GM21723 (cell line): Measurements from ENCODE around the gene CASP12.
A peak's percentile ranks its signal among the peaks of the same experiment; 100 is the strongest.

Source experiments
- ATAC-seq: cut with Tn5 transposase; IDR thresholded peaks from one replicate; pipeline ENCODE4 v1.9.1; 2021; ENCODE audit warnings: mild to moderate bottlenecking, moderate library complexity; ENCODE audit not compliant: unreplicated experiment

CASP12 gene

DNA sequence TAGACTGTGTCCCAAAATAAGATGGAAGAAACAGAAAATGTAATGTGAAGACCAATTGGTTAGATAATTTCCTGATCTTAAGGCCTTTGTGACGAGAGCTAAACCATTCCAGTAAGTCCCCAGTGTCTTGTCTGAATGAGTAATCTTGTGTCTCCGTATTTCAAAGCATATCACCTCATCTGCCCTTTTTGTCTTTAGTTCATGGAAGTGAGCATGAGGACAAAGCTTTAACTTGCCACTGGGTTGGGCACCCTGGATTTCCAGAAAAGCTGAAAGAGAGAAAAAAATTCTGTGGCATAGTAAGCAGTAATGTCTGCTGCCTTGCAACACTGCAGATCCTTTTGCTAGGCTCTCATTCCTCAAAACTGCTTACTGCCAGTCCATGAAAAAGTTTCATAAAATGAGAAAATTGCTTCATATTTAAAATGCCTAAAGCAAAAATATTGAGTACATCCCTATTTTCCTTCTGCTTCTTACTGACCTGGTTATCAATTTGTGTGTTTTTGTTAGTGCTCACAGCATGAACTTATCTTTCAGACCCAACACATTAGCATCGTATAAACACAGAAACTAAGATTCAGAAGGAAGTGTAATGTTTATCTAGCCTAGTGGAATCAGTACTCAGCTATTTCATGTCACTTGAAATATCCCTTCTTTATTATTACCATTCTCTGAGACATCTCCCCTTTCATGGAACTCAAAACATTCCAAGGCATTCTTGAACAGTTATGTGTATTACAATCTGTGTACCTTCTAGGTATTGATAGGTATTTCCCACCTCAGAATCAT, 5.3 kb downstream of the CASP12 start:
- no peak for ATAC-seq

DNA sequence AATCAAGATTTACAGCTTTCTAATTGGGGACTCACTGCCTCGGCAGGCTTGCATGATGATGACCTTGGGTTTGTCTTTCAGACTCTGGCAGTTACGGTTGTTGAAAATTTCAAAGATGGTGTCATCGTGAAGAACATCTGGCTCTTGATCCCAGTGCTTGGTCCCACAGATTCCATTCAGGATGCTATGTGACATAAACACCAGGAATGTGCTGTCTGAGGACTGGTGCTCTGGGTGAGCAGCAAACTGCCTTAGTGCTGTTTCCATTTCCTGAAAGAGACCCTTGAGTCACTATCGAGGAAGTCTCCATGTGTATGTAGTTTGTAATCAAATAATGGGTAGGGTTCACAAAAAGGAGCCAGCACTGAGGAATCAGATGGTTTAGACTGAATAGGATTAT, 7.1 kb downstream of the CASP12 start:
- ATAC-seq: no peak

DNA sequence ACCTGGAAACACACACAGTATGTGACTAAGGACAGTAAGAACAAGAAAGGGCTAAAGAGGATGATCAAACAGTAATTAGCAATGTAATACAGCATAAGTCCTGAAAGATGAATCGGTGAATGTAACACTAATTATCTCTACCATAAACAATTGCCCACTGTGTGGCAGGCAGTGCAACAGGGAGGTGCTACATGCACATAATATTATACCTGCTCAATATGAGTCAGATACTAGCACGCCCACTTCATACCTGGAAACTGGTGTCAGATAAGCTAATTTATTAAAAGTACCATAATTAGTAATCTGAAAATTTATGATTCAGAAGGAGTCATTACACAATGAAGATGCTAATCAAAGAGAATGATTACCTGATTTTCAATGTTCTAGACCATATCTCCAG, 14.9 kb downstream of the CASP12 start:
- ATAC-seq: no peak

DNA sequence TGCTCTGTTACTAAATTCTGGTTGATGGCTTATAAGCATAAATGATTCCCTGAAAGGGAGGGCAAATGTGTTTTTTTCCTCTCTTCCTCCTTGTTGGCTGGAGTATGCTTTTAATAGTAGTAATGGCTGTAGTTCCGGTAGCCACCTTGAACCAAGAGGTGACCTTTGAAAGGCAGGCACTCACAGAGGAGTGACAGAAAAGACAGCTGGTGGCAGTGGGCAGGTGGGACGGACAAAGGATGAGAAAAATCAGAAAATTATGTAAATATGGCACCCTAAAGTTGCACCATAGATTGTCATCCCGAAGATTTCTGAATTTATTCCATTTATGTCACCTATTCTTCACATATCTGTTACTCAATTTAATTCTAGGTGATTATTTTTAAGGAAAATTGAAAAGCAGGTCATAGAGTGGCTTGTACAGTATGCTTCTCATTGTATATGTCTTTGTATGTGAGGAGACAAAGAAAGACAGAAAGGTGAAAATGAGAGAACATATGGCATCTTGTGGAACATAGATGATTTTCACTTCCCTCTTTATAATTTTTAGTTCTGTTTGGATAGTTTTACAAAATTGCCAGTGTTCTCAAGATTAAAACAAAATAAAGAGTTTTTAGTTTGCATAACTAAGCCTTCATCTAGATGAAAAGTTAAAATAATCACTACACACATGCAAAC, 17.0 kb downstream of the CASP12 start:
- ATAC-seq: peak; percentile 81

DNA sequence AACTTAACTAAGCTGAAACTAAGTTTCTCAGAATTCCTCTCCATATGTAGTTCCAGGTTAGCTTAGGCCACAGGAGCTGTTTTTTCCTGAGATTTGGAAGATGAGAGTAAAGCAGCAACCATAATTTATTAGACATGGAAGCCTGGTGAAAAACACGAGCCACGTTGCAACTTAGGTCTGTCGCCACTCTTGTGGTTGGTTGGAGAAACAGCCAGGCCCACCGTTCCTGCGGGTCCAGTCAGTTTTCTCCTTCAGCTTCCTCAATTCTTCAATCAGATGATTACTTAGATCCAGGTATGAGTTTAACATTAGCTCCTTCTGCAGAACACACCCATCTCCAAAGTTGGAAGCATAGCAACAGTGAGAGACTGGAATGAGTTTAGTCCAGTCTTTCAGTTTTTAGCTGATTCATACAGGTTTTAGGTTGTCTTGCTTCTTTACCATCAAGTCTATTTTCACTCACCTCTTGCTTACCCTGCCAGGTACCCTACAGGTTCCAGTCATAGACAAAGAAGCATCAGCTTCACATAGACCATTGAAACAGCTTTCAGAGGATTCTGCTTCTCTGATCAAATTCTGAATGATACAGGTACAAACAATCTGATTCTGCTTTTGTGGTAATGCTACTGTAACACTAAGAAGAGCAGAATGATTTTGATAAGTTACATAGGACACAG, 18.6 kb downstream of the CASP12 start:
- ATAC-seq: no peak

DNA sequence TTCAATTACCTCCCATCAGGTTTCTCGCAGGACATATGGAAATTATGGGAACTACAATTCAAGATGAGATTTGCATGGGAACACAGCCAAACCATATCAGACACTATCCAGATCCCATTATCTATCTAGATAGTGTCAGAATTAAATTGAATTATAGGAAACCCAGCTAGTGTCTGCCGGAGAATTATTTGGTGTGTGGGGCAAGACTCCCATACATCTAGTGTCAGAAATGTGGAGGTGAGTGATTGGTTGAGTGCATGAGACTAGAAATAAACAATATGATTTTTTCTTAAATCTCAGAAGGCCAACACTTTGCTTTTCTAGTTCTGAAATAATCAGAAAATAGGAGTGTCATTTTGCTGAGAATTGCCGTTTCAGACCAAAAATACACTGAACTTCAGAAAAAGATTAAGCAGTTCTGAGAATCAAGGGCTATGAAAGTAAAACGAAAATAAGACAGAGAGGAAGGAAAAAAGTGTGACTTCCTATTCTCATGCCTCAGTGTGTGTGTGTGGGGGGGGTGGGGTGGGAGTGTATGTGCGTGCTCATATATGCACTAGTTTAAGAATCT, 21.3 kb downstream of the CASP12 start:
- ATAC-seq: peak; percentile 58

DNA sequence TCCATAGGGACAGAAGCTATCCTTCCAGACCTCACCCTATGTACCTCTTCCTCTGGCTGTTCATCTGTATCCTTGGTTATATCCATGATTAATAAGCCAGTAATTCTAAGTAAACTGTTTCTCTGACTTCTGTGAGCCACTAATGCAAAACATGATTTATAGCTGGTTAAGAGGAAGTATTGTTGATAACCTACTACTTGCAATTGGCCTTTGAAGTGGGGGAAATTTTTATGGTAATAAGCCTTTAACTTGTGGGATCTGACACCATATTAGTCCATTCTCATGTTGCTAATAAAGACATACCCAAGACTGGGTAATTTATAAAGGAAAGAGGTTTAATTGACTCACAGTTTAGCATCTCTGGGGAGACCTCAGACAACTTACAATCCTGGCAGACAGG, 21.9 kb downstream of the CASP12 start:
- no peak for ATAC-seq

DNA sequence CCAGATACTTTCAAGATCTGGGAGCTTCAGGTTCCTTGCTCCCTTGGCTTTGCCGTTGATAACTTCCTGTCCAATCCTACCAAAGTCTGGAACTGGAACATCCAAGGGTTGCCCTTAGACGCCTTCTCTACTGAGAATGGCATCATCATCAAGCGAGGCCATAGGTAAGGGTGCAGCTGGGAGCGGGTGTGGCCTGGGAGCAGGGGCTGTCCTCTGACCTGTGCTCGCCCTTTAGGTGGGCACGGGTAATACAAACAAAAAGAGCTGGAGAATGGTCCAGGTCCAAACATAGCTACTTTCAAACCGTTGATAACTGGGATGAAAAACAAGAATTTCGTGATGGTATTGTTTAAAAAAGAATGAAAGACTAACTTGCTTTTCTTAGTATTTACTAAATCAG, 25.0 kb downstream of the CASP12 start:
- no peak for ATAC-seq

DNA sequence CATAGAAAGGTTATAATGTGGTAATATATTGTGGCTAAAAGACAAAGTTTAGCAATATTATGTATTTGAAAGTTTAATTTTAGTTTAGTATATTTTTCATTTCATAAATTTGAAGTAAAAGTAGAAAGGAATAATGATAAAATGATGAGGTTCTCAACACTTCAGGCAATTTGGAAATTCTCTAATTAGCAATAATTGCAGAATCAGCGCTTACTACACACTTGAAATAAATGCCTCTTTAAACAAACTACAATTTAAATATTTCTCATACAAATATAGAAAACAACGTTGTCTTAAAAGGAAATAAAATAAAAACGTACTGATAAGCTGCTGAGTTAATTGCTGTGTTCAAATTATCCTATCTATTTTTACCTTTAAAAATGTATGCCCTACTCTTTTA, 25.9 kb downstream of the CASP12 start:
- no peak for ATAC-seq

DNA sequence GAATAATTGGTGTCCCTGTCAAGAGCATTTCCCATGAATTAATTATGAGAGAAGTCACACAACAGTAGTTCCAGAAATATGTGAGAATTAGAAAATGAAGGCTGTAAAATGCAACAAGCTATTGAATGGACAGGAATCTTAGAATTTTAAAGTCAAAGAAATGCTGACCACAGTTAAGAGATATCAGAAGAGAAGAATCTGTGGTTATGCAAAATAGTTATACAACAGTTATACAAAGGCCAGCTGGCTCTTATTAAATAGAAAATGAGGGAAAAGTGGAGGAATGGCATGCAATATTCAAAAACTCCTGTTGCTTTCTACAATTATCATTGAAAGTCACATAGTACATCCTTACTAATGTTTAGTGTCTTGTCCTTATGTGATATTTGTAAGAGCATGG, 27.4 kb downstream of the CASP12 start:
- ATAC-seq: no peak

DNA sequence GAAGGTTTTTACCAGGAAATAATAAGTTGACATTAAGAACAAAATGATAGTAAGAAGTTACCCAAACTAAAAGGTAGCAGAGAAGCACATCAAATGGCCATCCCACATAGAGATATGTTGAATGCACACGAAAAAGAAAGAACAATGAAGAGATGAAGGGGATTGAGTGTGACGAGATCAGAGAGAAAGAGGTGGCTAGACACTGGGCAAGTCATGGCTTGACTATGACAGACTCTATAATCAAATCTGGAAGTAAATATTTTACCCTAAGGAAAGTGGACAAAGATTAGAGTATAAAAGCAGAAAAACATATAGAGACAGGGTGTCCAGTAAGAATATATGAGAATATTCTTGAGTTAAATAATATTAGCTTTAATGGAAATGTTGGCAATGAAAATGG, 31.4 kb downstream of the CASP12 start:
- no peak for ATAC-seq

DNA sequence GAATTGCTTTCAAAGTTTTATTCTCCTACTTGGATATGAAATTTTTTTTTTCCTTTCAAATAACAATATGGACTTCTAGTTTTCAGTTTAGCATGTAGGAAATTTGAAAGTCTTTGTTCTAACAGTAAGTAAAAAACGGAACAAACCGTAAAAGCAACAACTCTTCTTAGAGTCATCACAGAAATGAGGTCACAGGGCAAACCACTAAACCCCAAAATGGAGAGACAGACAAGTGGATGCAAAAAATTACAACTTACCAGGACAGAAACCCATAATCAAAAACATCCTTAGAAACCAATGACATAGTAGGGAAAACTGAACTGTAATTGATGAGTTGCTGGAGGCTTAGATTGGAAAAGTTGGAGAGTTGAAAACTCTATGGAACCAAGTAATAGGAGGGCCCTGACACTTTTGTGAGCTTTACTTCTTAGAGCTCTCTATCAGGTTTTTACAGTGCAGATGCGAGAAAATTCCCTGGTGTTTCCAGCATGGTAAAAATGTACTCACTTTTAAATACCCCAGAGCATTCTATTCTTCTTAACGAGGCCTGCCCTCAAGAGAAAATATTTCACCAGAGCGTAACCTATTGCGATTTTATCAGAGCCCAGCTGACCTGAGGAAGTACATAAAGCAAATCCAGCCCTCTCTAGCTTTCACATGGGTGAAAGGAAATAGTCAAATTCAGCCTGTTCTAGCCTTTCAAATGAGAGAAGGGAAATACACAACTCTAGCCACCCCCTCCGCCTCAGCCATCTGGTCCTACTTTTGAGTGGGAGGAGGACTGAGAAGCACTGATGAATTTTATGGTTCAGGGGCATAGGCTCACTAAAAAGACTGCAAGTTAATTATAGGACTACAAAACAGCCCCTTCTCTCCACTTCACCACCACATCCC, 39.1 kb downstream of the CASP12 start:
- ATAC-seq: peak; percentile 80

DNA sequence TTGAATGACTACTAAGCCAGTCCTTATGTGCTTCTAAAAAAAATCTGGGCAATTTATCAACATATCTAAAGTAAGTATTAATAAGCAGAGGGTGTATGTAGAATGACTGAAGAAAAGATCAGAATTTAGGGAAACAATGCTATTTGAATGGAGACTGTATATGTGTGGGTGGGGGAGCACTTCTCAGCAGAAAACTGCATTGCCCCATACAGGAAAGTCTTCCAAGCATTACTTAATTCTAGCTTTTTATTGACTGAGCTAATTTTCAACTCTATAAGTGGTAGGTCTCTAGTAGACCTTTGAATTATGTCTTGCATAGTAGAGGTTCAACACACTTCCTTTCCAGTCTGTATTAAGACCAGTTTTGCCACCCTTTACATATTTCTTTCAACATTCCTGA, 41.7 kb downstream of the CASP12 start:
- ATAC-seq: no peak

DNA sequence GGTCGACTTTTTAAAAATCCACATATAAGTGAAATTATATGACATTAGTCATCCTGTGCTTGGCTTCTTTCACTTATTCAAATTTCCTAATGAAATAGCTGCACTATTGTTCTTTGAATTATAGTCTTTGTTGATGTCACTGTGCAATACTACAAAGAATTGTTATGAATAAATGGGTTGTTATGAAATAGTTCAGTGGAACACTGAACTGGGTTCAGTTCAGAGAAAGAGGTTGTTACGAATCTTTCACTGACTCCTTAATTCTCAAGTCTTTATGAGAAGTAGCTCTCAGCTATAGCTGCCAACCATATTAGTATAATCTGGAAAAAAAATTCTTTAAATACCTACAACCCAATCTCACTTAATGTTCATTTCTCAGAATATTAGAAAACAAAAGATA, 42.3 kb downstream of the CASP12 start:
- ATAC-seq: no peak

DNA sequence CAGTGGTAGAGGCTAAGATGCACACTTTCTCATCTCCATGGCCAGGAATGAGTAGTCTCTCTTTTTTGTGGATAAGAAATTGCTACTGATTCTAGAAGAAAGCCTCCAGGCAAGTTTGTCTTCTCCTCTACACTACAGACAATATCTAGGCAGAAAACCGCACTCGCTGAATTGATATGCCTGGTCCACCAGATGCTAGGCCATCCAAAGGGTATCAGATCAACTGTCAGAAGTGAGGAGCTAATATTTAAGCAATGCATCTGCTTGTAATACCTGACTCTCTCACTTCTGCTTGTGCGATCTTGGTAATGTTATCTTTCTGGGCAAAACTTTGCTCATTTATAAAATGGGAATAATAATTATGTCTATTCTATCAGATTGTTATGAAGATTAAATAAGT, 45.0 kb downstream of the CASP12 start:
- no peak for ATAC-seq

DNA sequence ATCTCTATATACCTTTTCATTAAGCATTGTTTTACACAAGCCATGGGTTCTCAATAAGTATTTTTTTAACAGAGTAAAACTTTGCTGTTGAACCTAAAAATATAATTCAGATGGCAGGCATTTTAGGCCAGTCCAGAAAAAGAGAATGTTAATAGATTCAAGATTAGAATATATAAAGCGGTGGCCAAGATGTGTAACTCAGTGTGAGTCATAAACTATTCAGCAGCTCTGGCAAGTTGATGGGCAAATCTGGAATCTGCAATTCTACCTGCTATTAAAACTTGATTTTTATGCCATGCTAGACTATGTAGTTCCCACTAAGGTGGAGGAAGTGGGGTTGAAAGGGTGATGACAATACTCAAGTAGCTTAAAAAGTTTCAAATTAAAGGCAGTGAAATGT, 45.4 kb downstream of the CASP12 start:
- no peak for ATAC-seq

DNA sequence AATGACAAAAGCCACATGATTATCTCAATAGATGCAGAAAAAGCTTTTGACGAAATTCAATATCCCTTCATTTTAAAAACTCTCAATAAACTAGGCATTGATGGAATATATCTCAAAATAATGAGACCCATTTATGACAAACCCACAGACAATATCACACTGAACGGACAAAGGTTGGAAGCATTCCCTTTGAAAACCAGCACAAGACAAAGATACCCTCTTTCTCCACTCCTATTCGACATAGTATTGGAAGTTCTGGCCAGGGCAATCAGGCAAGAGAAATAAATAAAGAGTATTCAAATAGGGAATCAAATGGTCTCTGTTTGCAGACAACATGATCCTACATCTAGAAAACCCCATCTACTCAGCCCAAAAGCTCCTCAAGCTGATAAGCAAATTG, 52.0 kb downstream of the CASP12 start:
- ATAC-seq: no peak

DNA sequence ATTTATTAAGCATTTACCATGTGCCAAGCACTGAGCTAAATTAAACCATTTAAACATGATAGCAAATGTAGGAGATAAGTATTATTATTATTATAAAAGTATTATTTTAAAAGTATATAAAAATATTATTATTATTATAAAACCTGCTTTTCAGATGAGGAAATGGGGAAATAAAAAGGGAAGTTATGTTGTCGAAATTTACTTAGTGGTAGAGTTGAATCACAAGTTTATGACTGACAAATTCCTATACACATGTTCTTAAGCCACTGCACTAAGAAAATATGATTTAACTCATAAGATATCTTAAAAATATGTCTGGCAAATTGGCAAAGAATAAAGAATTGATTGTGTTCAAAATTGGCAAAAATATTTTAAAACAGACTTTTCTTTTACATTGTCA, 53.8 kb downstream of the CASP12 start:
- ATAC-seq: no peak

DNA sequence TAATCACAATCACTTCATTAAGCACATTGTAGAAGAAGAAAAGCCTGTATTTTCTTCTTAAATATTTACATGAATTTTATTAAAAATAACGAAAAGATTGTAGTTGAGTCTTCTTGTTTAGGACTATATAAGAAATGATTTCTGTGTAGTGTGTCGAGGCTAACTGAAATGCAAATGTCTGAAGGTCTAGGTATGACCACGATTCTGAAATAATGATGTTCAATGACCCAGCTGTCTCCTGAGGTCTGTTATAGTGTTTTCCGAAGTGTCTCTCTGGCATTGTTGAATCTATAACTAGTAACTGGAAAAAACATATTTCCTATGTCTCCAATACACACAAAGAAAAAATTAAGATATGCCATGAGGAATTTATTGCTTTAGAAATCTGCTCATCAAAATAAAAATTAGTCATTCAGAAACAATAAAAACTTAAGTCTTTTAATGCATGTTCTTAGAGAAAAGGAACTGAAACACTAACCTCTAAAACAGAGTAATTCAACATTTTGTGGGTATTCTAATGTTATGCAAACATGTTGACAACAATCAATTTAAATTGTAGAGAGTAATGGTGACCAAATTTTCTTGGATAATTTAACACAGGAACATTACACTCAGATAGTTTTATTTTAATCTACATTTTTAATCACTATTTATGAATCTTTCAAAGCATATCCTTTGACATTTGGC, 55.0 kb downstream of the CASP12 start:
- no peak for ATAC-seq

DNA sequence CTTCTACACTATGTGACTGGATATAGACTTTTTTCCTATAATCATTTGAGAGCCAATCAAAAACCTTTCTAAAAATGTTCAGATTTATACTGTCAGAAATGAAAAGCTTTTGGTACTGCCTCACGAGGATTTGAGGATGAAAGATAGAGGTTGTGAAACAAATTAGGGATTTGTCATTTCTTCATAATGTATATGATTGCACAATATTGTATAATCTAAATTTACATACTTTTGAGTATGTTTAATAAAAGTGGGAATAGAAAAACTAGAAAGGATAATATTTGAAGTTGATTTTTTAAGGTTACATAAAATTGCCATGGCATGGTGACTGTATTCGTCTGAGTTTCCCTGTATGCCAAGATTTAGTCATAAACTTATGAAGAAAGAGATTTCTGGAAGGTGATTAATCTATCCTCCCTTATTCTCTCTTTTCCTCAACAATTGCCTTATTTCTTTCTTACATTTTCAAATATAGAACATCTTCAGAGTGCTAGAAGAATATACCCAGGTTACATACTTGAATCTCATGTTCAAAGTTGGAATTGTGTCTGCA, 56.2 kb downstream of the CASP12 start:
- ATAC-seq: no peak
